ENCODE measurements around the gene GLI2.

Gene GLI2

DNA sequence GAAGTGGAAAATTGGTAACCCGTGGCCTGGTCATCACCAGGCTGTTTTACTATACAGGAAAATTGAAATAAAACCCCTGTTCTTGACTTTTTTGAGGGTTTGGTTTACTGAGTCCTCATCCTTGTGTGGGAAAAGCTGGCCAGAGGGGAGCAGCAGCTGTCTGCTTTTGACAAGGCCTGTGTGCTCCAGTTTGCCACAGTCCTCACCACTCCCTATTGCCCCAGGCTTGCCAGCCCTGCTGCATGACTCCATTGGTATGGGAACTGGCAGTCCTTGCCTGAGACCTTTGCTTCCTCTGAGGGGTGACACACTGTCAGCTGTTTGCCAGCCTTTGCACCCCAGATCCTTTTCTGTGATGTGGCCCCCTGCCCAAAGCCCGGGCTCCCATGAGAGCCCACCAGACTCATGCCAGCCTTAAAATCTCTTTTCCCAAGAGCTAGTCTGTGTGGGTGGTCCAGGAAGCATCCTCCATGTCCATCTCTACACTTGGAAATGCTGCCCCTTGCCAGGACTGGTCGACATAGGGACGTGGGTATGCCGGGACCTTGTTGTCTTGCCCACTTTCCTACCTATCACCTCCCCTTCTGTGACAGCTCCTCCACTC is 39.0 kb downstream of the GLI2 start:
- H3K9me3 ChIP-seq (ENCODE audit: control insufficient read depth, low read length) = no peaks in the 10 kb centered on the region
- no peak for DNase-seq (ENCODE audit: low read depth)
- H3K4me1 ChIP-seq (ENCODE audit: control insufficient read depth, insufficient read depth, low read length) = peaks cover 29% of the 10 kb centered on the region
- H3K27me3 ChIP-seq (replicated peaks; ENCODE audit: control insufficient read depth, insufficient read depth, low read length) = no peaks in the 10 kb centered on the region
- H3K36me3 ChIP-seq (ENCODE audit: control insufficient read depth, insufficient read depth, low read length, severe bottlenecking) = no peaks in the 10 kb centered on the region
- H3K4me3 ChIP-seq (ENCODE audit: low read length) = no peak overlapping the region
- H3K9ac ChIP-seq (ENCODE audit: low read length) = no peak overlapping the region

GRCh38 chr2:120775194-120775593 is 39.5 kb downstream of the GLI2 start:
- Histone ChIP-seq H3K36me3 (ENCODE audit: control insufficient read depth, insufficient read depth, low read length, severe bottlenecking) (no peaks in the 10 kb centered on the region), H3K4me1 (ENCODE audit: control insufficient read depth, insufficient read depth, low read length) (peaks cover 31% of the 10 kb centered on the region), H3K4me3 (ENCODE audit: low read length) (no peak overlapping the region), H3K27me3 (replicated peaks; ENCODE audit: control insufficient read depth, insufficient read depth, low read length) (no peaks in the 10 kb centered on the region), H3K9me3 (ENCODE audit: control insufficient read depth, low read length) (no peaks in the 10 kb centered on the region), H3K9ac (ENCODE audit: low read length) (no peak overlapping the region)
- DNase-seq (ENCODE audit: low read depth) = no peak

DNA sequence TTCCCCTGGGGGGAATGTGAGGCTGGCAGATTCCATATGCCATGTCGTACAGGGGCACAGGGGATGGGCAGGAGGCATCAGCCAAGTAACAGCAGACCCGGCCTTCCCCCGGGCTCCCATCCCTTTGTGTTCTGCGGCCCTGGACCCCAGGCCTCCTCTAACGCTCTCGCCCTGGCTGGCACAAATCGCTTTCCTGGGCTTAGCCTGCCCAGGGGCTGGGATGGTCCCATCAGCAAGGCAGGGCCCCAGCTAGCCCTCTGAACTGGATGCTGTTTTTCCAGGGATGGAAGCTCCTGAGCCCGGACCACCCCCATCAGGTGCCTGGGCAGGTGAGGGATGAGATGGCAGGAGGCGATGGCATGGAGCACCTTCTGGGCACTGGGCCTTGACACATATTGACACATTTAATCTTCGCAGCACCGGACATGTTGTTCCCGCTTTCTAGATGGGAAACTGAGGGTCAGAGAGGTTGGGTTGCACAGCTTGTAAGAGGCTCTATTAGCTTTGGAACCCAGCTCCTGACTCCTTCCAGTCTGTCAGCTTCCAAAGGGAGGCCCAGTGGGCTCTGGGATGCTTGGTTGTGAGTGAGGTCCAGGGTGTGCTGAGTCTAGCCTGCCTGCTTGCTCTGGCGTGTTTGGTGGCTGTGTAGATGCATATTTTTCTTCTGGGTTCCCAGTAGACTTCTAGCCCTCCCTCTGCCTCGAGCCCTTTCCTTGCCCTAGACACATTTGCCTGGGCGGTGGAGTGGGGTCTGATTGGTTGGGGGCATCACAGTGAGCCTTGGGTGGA is 40.3 kb downstream of the GLI2 start:
- Histone ChIP-seq H3K4me3 (ENCODE audit: low read length) (no peak overlapping the region), H3K9ac (ENCODE audit: low read length) (no peak overlapping the region), H3K27me3 (replicated peaks; ENCODE audit: control insufficient read depth, insufficient read depth, low read length) (no peaks in the 10 kb centered on the region), H3K9me3 (ENCODE audit: control insufficient read depth, low read length) (no peaks in the 10 kb centered on the region), H3K4me1 (ENCODE audit: control insufficient read depth, insufficient read depth, low read length) (peaks cover 27% of the 10 kb centered on the region), H3K36me3 (ENCODE audit: control insufficient read depth, insufficient read depth, low read length, severe bottlenecking) (no peaks in the 10 kb centered on the region)
- DNase-seq (ENCODE audit: low read depth) = no peak

GRCh38 chr2:120776649-120777048 is 41.0 kb downstream of the GLI2 start:
- Histone ChIP-seq H3K27me3 (replicated peaks; ENCODE audit: control insufficient read depth, insufficient read depth, low read length) (no peaks in the 10 kb centered on the region), H3K4me3 (ENCODE audit: low read length) (no peak overlapping the region), H3K9me3 (ENCODE audit: control insufficient read depth, low read length) (no peaks in the 10 kb centered on the region), H3K4me1 (ENCODE audit: control insufficient read depth, insufficient read depth, low read length) (peaks cover 20% of the 10 kb centered on the region), H3K9ac (ENCODE audit: low read length) (no peak overlapping the region), H3K36me3 (ENCODE audit: control insufficient read depth, insufficient read depth, low read length, severe bottlenecking) (no peaks in the 10 kb centered on the region)
- DNase-seq (ENCODE audit: low read depth) = no peak

DNA sequence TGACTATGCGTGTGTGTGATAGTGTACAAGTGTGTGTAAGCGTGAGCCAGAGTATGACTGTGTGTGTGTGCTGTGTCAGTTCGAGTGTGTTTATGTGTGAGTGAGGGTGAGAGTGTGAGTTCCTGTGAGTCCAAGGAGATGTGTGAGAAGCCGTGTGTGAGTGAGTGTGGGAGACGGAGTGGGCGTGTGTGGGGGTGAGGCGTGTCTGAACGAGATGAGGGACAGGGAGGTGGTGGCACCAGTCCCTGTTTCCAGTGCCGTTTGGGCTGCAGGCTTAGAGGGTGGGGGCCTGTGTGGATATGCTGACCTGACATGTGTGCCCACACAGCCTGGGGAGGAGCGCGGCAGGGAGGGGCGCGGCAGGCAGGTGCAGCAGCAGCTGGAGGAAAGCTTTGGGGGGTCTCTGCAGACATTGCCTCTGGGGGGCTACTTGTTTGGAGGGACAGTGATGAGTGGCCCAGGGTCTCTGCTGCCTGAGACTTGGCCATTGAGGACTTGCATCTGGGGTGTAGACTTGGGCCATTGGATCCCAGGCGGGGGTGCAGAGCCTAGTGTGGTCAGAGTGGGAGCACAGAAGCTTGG is 41.6 kb downstream of the GLI2 start:
- Histone ChIP-seq H3K9ac (ENCODE audit: low read length) (no peak overlapping the region), H3K36me3 (ENCODE audit: control insufficient read depth, insufficient read depth, low read length, severe bottlenecking) (no peaks in the 10 kb centered on the region), H3K9me3 (ENCODE audit: control insufficient read depth, low read length) (no peaks in the 10 kb centered on the region), H3K4me1 (ENCODE audit: control insufficient read depth, insufficient read depth, low read length) (peaks cover 14% of the 10 kb centered on the region), H3K27me3 (replicated peaks; ENCODE audit: control insufficient read depth, insufficient read depth, low read length) (no peaks in the 10 kb centered on the region), H3K4me3 (ENCODE audit: low read length) (no peak overlapping the region)
- DNase-seq (ENCODE audit: low read depth) = no peak

GRCh38 chr2:120777787-120778186 is 42.1 kb downstream of the GLI2 start:
- H3K9ac ChIP-seq (ENCODE audit: low read length) = no peak overlapping the region
- no peaks in the 10 kb centered on the region for H3K36me3 ChIP-seq (ENCODE audit: control insufficient read depth, insufficient read depth, low read length, severe bottlenecking)
- no peak for DNase-seq (ENCODE audit: low read depth)
- no peaks in the 10 kb centered on the region for H3K9me3 ChIP-seq (ENCODE audit: control insufficient read depth, low read length)
- H3K4me3 ChIP-seq (ENCODE audit: low read length) = no peak overlapping the region
- H3K27me3 ChIP-seq (replicated peaks; ENCODE audit: control insufficient read depth, insufficient read depth, low read length) = no peaks in the 10 kb centered on the region
- peaks cover 10% of the 10 kb centered on the region for H3K4me1 ChIP-seq (ENCODE audit: control insufficient read depth, insufficient read depth, low read length)

DNA sequence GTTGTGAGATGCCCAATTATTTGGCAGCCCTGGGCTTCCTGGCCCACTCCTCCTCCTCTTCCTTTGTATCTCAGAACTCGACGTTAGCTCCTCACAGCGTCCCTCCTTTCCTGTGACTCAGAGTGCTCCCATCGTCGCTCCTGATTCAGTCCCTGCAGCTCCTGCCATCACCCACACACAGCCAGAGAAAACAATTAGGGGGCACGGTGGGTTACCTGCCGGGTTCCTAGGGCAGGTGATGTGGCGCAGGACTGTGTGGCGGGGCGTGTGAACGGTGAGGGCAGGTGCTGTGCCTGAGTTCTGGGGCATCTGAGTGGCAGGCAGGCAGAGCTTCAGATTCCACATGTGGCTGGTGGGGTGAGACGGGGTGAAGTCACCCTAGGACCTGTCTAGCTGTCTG is 42.6 kb downstream of the GLI2 start:
- no peaks in the 10 kb centered on the region for H3K36me3 ChIP-seq (ENCODE audit: control insufficient read depth, insufficient read depth, low read length, severe bottlenecking)
- peaks cover 11% of the 10 kb centered on the region for H3K4me1 ChIP-seq (ENCODE audit: control insufficient read depth, insufficient read depth, low read length)
- H3K9me3 ChIP-seq (ENCODE audit: control insufficient read depth, low read length) = no peaks in the 10 kb centered on the region
- no peak for DNase-seq (ENCODE audit: low read depth)
- no peak overlapping the region for H3K9ac ChIP-seq (ENCODE audit: low read length)
- no peak overlapping the region for H3K4me3 ChIP-seq (ENCODE audit: low read length)
- no peaks in the 10 kb centered on the region for H3K27me3 ChIP-seq (replicated peaks; ENCODE audit: control insufficient read depth, insufficient read depth, low read length)

- peak; percentile 73 for DNase-seq (ENCODE audit: low read depth)
- Histone ChIP-seq H3K36me3 (ENCODE audit: control insufficient read depth, insufficient read depth, low read length, severe bottlenecking) (no peaks in the 10 kb centered on the region), H3K9me3 (ENCODE audit: control insufficient read depth, low read length) (no peaks in the 10 kb centered on the region), H3K27me3 (replicated peaks; ENCODE audit: control insufficient read depth, insufficient read depth, low read length) (no peaks in the 10 kb centered on the region), H3K4me3 (ENCODE audit: low read length) (no peak overlapping the region), H3K9ac (ENCODE audit: low read length) (no peak overlapping the region), H3K4me1 (ENCODE audit: control insufficient read depth, insufficient read depth, low read length) (peaks cover 14% of the 10 kb centered on the region)
Measured at GRCh38 chr2:120779781-120780283, 44.2 kb downstream of the GLI2 start.

GRCh38 chr2:120780402-120780801 is 44.7 kb downstream of the GLI2 start:
- no peak for DNase-seq (ENCODE audit: low read depth)
- H3K4me1 ChIP-seq (ENCODE audit: control insufficient read depth, insufficient read depth, low read length) = peaks cover 14% of the 10 kb centered on the region
- H3K36me3 ChIP-seq (ENCODE audit: control insufficient read depth, insufficient read depth, low read length, severe bottlenecking) = no peaks in the 10 kb centered on the region
- H3K9me3 ChIP-seq (ENCODE audit: control insufficient read depth, low read length) = no peaks in the 10 kb centered on the region
- no peak overlapping the region for H3K9ac ChIP-seq (ENCODE audit: low read length)
- no peak overlapping the region for H3K4me3 ChIP-seq (ENCODE audit: low read length)
- H3K27me3 ChIP-seq (replicated peaks; ENCODE audit: control insufficient read depth, insufficient read depth, low read length) = no peaks in the 10 kb centered on the region

GRCh38 chr2:120783371-120783791 is 47.7 kb downstream of the GLI2 start:
- Histone ChIP-seq H3K27me3 (replicated peaks; ENCODE audit: control insufficient read depth, insufficient read depth, low read length) (no peaks in the 10 kb centered on the region), H3K4me3 (ENCODE audit: low read length) (no peak overlapping the region), H3K9ac (ENCODE audit: low read length) (no peak overlapping the region), H3K36me3 (ENCODE audit: control insufficient read depth, insufficient read depth, low read length, severe bottlenecking) (no peaks in the 10 kb centered on the region), H3K4me1 (ENCODE audit: control insufficient read depth, insufficient read depth, low read length) (peaks cover 14% of the 10 kb centered on the region), H3K9me3 (ENCODE audit: control insufficient read depth, low read length) (no peaks in the 10 kb centered on the region)
- no peak for DNase-seq (ENCODE audit: low read depth)

- no peaks in the 10 kb centered on the region for H3K9me3 ChIP-seq (ENCODE audit: control insufficient read depth, low read length)
- H3K27me3 ChIP-seq (replicated peaks; ENCODE audit: control insufficient read depth, insufficient read depth, low read length) = no peaks in the 10 kb centered on the region
- no peak overlapping the region for H3K4me3 ChIP-seq (ENCODE audit: low read length)
- H3K4me1 ChIP-seq (ENCODE audit: control insufficient read depth, insufficient read depth, low read length) = peaks cover 14% of the 10 kb centered on the region
- no peak for DNase-seq (ENCODE audit: low read depth)
- H3K9ac ChIP-seq (ENCODE audit: low read length) = no peak overlapping the region
- H3K36me3 ChIP-seq (ENCODE audit: control insufficient read depth, insufficient read depth, low read length, severe bottlenecking) = no peaks in the 10 kb centered on the region
Measured at GRCh38 chr2:120783969-120784372, 48.3 kb downstream of the GLI2 start.

Data from adipocyte (in vitro differentiated cells).